ENCODE measurements around the gene E2F7. TPM values are rescaled to one million over a fixed set of nuclear protein-coding genes. Genes with fewer than 3 reads are reported as not detected.
A peak's percentile ranks its signal among the peaks of the same experiment; 100 is the strongest.

E2F7 gene
- total RNA-seq, 1 experiment from 2014 or later: 19.5 TPM

- no peak overlapping the region for H3K4me3 ChIP-seq (replicated peaks in 1 of 2; ENCODE audit: low read depth in 1 of 2, low read length in 2 of 2)
- peak; percentile 52; the same call in 1 of the 2 replicates for ATAC-seq
- H3K27me3 ChIP-seq (ENCODE audit: insufficient read depth, low read length): no peaks in the 10 kb centered on the region
- no peak for DNase-seq (ENCODE audit: low read depth, low spot score)
- H3K4me2 ChIP-seq (ENCODE audit: low read length): 0 out of 2 replicates have a peak overlapping the region, but pooled peaks have one; percentile 19
- no TSS peak for BruUV-seq (replicated peaks)
- no peak overlapping the region for H3K9ac ChIP-seq (ENCODE audit: low read length)
- no peak; the same call in 1 of the 2 replicates for TF ChIP-seq SP1 (IDR thresholded peaks at IDR 0.05; ENCODE audit: low read depth)
- TF ChIP-seq ATF3 (IDR thresholded peaks at IDR 0.05): no peak
- TF ChIP-seq REST (IDR thresholded peaks at IDR 0.05; ENCODE audit: low read depth): no peak
- TF ChIP-seq FOSL1 (IDR thresholded peaks at IDR 0.05; ENCODE audit: low read depth): peak; percentile 46
- TF ChIP-seq TCF7L2 (IDR thresholded peaks at IDR 0.05; ENCODE audit: borderline replicate concordance, extremely low read depth, insufficient read depth, insufficient read length): no peak
- no peak for TF ChIP-seq SRF (IDR thresholded peaks at IDR 0.05; ENCODE audit: low read depth)
- TF ChIP-seq POLR2AphosphoS5 (IDR thresholded peaks at IDR 0.05; ENCODE audit: low read depth, low read length): no peak
- no peak for TF ChIP-seq CEBPB (IDR thresholded peaks at IDR 0.05; ENCODE audit: low read depth)
- TF ChIP-seq SIN3A (IDR thresholded peaks at IDR 0.05; ENCODE audit: low read depth): no peak
- intact Hi-C loops (cut with micrococcal nuclease): no loop called here
- H3K27ac ChIP-seq (ENCODE audit: low read depth, low read length): no peak overlapping the region
- H3K79me2 ChIP-seq (ENCODE audit: insufficient read depth, low read length): peaks cover 4% of the 10 kb centered on the region; the same call in 1 of the 2 replicates
- no peak overlapping the region for H2AFZ ChIP-seq (ENCODE audit: low read depth, low read length, poor library complexity, severe bottlenecking)
- ChIA-PET POLR2A (no interaction called here), CTCF (no interaction called here), RAD21 (ENCODE audit: low non-redundant PET in 1 of 2, low total read pairs in 2 of 2, uncharacterized antibody in 2 of 2, unreplicated experiment in 2 of 2) (no interaction called here)
- H3K9me3 ChIP-seq (ENCODE audit: control insufficient read depth in 1 of 2, insufficient read depth in 1 of 2, low read depth in 1 of 2, low read length in 2 of 2): no peaks in the 10 kb centered on the region
- H4K20me1 ChIP-seq (ENCODE audit: insufficient read depth): no peaks in the 10 kb centered on the region
- peaks cover 12 to 50% of the 10 kb centered on the region in 2 experiments; a peak in 3 of 4 replicates for H3K36me3 ChIP-seq (ENCODE audit: control insufficient read depth in 1 of 2, insufficient read depth in 2 of 2, low read length in 2 of 2)
- peaks cover 0 to 15% of the 10 kb centered on the region in 2 experiments; a peak in 2 of 4 replicates for H3K4me1 ChIP-seq (ENCODE audit: control insufficient read depth in 1 of 2, insufficient read depth in 2 of 2, low read length in 2 of 2)
- no peaks in the 10 kb centered on the region for H3K9me2 ChIP-seq (ENCODE audit: insufficient read depth)
These were observed 33.0 kb downstream of the E2F7 start for GRCh38 chr12:77032406-77032805.
